ENCODE measurements around the gene SNX8.

SNX8 gene

DNA sequence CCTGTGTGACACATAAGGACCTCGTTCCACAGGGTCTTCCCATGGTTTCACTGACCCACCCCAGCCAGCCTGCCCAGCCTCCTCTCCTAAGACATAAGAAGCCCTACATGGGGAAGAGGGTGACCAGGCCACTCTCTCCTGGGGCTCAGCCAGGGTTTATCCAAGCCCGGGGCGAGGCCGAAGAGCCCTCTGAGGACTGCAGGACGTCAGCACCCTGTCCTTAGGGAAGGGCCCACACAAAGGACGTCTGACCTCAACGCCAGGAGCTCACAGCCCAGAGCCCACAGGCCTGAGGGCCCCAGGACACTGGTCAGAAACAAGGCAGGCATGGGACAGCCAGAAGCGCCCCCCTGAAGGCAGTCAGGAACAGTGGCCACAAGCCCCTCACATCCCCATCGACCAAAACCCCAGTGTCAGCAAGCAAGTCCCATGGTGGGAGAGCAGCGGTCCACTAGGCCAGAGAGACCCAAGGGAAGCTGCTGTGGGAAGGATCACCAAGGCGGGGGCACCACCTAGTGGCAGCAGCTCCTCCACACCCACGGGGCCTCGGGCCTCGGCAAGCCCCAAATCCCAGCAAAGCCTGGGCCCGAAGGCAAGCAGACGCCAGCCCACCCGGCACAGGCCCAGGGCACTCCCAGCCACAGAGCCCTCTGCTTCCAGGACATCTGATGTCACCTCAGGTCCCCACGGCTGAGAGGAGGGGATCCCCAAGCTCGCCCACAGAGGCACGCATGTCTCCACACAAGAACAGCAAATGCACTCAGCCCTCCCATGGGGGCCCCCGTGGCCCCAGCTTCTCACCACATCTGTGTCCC is 104.9 kb downstream of the SNX8 start:
- H3K4me3 ChIP-seq (replicated peaks in 1 of 2; ENCODE audit: low read depth in 2 of 2, low read length in 2 of 2): no peak overlapping the region
- DNase-seq (ENCODE audit: low read depth in 2 of 2): peak; percentile 66 to 84
- TF ChIP-seq, protein P1, sequence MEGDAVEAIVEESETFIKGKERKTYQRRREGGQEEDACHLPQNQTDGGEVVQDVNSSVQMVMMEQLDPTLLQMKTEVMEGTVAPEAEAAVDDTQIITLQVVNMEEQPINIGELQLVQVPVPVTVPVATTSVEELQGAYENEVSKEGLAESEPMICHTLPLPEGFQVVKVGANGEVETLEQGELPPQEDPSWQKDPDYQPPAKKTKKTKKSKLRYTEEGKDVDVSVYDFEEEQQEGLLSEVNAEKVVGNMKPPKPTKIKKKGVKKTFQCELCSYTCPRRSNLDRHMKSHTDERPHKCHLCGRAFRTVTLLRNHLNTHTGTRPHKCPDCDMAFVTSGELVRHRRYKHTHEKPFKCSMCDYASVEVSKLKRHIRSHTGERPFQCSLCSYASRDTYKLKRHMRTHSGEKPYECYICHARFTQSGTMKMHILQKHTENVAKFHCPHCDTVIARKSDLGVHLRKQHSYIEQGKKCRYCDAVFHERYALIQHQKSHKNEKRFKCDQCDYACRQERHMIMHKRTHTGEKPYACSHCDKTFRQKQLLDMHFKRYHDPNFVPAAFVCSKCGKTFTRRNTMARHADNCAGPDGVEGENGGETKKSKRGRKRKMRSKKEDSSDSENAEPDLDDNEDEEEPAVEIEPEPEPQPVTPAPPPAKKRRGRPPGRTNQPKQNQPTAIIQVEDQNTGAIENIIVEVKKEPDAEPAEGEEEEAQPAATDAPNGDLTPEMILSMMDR (IDR thresholded peaks at IDR 0.05; ENCODE audit: low read depth, low read length): peak; percentile 83

DNA sequence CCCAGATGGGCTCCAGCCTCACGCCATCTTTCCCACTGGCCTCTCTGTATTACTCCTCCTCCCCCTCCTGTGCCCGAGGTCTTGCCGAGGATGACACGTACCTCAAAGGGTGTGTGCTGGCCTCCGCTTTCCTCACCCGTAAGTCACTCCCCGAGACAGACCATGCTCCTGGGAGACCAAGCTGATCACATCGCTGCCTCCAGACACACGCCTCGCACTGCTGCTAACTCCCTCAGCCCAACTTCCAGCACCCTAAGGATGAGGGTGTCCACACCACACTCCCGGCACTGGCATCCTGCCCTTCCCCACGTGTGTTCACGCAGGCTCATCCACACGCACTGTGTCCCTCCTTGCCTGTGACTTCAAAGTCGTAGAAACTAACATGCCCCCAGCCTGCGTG is 105.5 kb downstream of the SNX8 start:
- DNase-seq (ENCODE audit: low read depth in 2 of 2): no peak
- TF ChIP-seq, protein P1 (IDR thresholded peaks at IDR 0.05; ENCODE audit: low read depth, low read length): no peak
- H3K4me3 ChIP-seq (replicated peaks in 1 of 2; ENCODE audit: low read depth in 2 of 2, low read length in 2 of 2): no peak overlapping the region

DNA sequence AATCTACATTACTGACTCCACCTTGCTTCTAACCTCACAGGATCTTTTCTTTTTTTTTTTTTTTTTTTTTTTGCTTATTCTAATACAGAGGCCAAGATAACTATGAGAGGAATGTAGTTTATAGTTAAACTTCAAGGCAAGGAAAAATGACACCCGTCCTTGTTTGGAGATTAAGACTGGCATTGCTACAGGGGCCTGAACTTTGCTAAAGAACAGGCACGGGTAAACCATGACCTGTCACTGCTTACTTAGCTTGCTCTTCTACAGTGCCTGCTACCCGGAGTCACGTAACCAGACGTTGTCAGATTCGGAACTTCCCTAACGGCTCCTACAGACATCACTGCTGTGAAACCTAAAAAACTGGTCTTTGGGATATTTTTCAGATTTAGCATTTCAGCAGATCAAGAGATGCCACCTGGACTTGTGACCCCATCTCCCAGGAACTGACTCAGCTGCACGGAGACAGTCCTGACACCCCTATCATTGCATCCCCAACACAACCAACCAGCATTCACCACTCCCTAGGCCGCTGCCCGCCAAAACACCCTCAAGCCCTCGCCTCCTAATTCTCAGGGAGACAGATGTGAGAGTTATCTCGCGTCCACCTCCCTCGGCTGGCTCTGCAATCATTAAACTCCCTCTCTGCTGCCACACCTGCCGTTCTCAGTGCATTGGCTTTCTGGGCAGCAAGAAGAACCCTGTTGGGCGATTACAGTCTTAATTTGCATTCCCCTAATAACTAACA is 109.0 kb downstream of the SNX8 start:
- H3K4me3 ChIP-seq (replicated peaks in 1 of 2; ENCODE audit: low read depth in 2 of 2, low read length in 2 of 2): no peak overlapping the region
- TF ChIP-seq, protein P1 (IDR thresholded peaks at IDR 0.05; ENCODE audit: low read depth, low read length): no peak

DNA sequence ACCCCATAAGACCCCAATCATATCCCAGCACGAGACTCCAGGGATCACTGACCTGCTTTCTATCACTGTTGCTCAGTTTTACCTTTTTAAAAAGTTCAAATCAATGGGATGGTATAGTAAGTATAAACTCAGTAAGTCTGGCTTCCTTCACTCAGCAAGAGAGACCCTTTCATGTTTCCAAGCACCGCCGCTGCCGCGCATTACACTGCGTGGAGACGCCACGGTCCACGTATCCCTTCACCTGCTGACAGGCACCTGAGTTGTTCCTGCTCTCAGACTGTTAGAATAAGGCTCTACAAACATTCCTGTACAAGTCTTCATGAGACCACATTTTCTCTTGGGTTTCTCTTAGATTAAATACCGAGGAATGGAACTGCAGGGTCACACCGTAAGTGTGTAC is 109.8 kb downstream of the SNX8 start:
- no peak for DNase-seq (ENCODE audit: low read depth in 2 of 2)
- no peak overlapping the region for H3K4me3 ChIP-seq (replicated peaks in 1 of 2; ENCODE audit: low read depth in 2 of 2, low read length in 2 of 2)
- TF ChIP-seq, protein P1 (IDR thresholded peaks at IDR 0.05; ENCODE audit: low read depth, low read length): no peak

More for the DNA sequence above, 109.0 kb downstream of the SNX8 start:
- DNase-seq (ENCODE audit: low read depth in 2 of 2): no peak

DNA sequence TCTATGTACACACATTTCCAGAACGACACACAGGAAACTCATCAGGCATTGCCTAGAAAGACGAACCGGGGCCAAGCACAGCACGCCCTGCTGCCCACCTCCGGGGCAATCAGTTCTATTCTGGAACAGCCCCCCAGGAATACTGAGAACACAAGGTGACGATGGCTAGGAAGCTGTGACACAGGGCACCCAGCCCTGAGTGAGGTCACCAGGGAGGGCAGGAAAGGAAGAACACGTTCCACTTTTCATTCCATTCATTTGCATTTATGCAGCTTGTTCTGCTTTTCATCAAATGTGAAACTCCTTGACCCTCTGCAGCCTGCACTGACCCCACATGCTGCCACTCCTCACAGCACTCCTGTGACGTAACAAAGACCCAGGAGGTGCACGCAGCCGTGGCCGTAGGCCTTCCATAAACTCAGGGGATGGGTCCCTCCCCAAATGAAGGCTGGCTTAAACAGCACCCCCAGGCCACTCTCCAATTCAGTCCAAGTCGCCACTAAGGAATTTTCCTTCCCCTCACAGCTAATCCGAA is 110.4 kb downstream of the SNX8 start:
- no peak overlapping the region for H3K4me3 ChIP-seq (replicated peaks in 1 of 2; ENCODE audit: low read depth in 2 of 2, low read length in 2 of 2)
- peak in 1 of 2 donors; percentile 31 for DNase-seq (ENCODE audit: low read depth in 2 of 2)
- TF ChIP-seq, protein P1 (IDR thresholded peaks at IDR 0.05; ENCODE audit: low read depth, low read length): no peak

DNA sequence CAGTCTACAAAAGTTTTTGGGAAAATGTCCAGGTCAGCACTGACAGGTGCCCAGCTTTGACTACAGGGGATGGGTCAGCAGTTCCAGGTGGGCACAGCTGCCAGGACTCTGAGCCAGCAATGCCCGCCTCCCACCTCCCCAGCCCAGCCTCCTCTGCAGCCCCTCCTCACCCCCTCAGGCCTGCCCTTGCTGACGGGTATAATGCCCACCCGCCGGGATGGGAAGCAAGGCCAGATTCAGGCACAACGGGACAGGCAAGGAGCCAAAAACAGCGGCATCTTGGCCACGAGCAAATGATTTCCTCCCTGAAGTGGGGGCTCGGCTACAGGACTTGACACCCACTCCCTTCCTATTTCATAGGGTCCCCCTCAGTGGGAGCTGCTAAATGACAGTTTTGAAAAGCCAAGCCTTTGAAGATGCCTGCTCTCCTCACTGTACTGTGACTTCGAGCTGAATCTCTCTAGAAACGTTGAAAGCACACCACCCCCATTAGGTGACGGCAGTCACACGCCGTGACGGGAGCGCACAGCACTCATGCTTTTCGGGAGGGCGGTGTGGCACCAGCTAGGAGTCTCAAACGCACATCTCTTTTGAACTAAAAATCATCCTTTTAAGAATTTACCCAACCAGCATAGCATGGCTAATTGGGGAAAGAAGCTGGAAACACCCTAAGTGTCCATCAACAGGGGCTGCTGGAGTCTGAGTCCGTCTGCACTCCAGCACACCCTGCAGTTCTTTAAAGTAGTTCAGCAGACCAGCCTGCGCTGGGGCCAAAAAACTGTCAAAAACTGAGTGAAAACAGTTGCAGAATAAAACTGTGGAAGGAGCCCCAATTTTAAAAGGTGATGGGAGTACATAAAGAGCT is 111.1 kb downstream of the SNX8 start:
- H3K4me3 ChIP-seq (replicated peaks in 1 of 2; ENCODE audit: low read depth in 2 of 2, low read length in 2 of 2): no peak overlapping the region
- peak in 1 of 2 donors; percentile 61 for DNase-seq (ENCODE audit: low read depth in 2 of 2)
- TF ChIP-seq, protein P1 (IDR thresholded peaks at IDR 0.05; ENCODE audit: low read depth, low read length): no peak
